Smooth muscle cell (in vitro differentiated cells): ENCODE measurements around the gene MAN2A1. TPM values are rescaled to one million over a fixed set of nuclear protein-coding genes. Genes with fewer than 3 reads are reported as not detected.
A peak's percentile ranks its signal among the peaks of the same experiment; 100 is the strongest.

Experiments
- DNase-seq: peaks from one replicate; lab custom pipeline; 2025; ENCODE audit not compliant: unreplicated experiment; lab: John Stamatoyannopoulos, UW
- H2AFZ ChIP-seq: fragments of 200-600 bp; sonication (generic); 2 replicates; pipeline ENCODE4 v1.6.0; 2016; ENCODE audit warnings: antibody characterized with exemption, low read depth, mild to moderate bottlenecking
- H3F3A ChIP-seq: fragments of 200-600 bp; sonication (generic); 2 replicates; pipeline ENCODE4 v1.6.0; 2017; ENCODE audit warnings: antibody characterized with exemption, low read depth
- H3K27ac ChIP-seq: fragments of 200-600 bp; sonication (generic); 2 replicates; pipeline ENCODE4 v1.5.1; 2016; ENCODE audit warnings: low read depth, mild to moderate bottlenecking
- H3K27me3 ChIP-seq: fragments of 200-600 bp; sonication (generic); 2 replicates; pipeline ENCODE4 v1.6.1; 2016; ENCODE audit warnings: low read depth, mild to moderate bottlenecking
- H3K36me3 ChIP-seq: fragments of 200-600 bp; sonication (generic); 2 replicates; pipeline ENCODE4 v1.5.1; 2016; ENCODE audit warnings: low read depth
- H3K4me1 ChIP-seq: fragments of 200-600 bp; sonication (generic); 2 replicates; pipeline ENCODE4 v1.5.1; 2016; ENCODE audit warnings: low read depth
- H3K4me2 ChIP-seq: fragments of 200-600 bp; sonication (generic); 2 replicates; pipeline ENCODE4 v1.6.0; 2016; ENCODE audit warnings: mild to moderate bottlenecking
- H3K4me3 ChIP-seq: fragments of 200-600 bp; sonication (generic); 2 replicates; pipeline ENCODE4 v1.5.1; 2016; ENCODE audit warnings: mild to moderate bottlenecking
- H3K79me2 ChIP-seq: fragments of 200-600 bp; sonication (generic); 2 replicates; pipeline ENCODE4 v1.6.0; 2016; ENCODE audit warnings: low read depth, mild to moderate bottlenecking
- H3K9ac ChIP-seq: fragments of 200-600 bp; sonication (generic); 2 replicates; pipeline ENCODE4 v1.6.0; 2016; ENCODE audit warnings: low read depth
- H3K9me3 ChIP-seq: fragments of 200-600 bp; sonication (generic); replicated peaks from 2 replicates; pipeline ENCODE4 v1.5.1; 2016; ENCODE audit warnings: low read depth
- H4K20me1 ChIP-seq: fragments of 200-600 bp; sonication (generic); 2 replicates; pipeline ENCODE4 v1.6.0; 2016; ENCODE audit warnings: low read depth
- WGBS: methylation state at CpG from one replicate; pipeline ENCODE4 v1.1.7; 2016; ENCODE audit warnings: low lambda C conversion rate; 5-methylcytosine and 5-hydroxymethylcytosine counted together
- polyA plus RNA-seq: library from polyadenylated mRNA; unstranded; fragments of >200 nt; fragmentation: Nextera tagmentation; extraction: Ambion mirVana; gene quantifications from 2 replicates; pipeline ENCODE4 v1.2.1, GENCODE V29; 2016
- total RNA-seq: library from RNA; depleted of rRNA; stranded (reverse); fragments of >200 nt; gene quantifications from 2 replicates; pipeline ENCODE4 v1.2.3, GENCODE V29; 2014
- TF ChIP-seq, protein P1 (sequence below): fragments of 200-600 bp; sonication (generic); IDR thresholded peaks from 2 replicates; pipeline ENCODE4 v1.5.1; 2017; ENCODE audit warnings: borderline replicate concordance, mild to moderate bottlenecking, antibody characterized with exemption; ENCODE audit not compliant: insufficient read depth, poor library complexity, severe bottlenecking

MAN2A1 gene
- total and polyA plus RNA-seq, 2 experiments from 2014 or later = 20.3 to 112 TPM

DNA sequence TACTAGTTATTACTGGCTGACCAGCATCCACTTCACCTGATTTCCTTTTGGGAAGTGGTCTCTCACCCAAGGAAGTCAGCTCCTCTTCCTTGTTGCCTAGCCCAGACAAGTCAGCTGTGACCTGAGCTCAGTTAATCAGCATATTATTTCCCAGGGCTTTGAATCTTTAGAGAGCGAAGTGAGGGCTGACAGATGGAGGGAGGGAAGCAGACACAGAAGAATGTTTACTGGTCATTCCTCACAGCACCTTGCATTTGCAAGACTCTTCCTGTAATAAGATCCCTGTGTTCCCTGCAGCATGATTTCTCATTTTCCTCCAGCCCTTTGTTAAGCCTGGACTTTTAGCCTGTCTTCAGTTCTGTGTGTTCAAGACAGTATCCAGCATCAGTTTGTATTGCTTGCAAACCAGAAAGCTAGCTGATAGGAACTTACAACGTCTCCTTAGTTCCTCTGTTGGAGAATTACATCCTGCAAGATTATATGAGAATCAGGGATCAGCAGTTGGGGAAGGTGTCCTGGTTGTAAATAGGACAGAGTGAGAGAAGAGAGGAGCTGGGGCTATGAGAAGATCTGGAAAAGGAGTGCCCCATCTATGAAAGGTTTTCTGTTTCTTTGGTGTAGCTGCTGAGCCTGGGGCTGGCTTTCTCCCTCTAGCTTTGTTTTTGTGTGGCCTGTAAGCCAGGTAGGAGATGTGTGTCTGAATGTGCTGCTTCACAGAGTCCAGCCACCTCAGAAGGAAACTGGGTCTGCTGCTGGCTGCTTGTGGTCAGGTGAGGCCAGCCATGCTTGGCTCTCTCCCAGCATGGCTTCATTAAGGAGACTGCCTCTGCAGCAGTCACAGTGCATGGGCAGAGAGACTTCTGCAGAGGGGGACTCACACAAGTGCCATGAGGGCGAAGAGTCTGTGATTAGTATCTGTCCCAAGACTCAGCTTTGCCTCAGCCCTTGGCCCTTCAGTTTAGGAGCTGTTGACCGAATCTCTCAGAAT, 50.3 kb downstream of the MAN2A1 start:
- 43% methylated on average over 4 of the region's 4 CpGs for WGBS
- Histone ChIP-seq H3K9ac (no peak overlapping the region), H3K4me2 (peak overlapping the region; percentile 52), H3K4me3 (no peak overlapping the region), H3K36me3 (no peaks in the 10 kb centered on the region), H3F3A (peaks cover 18% of the 10 kb centered on the region), H3K27ac (peak overlapping the region; percentile 47), H3K4me1 (peaks cover 40% of the 10 kb centered on the region), H2AFZ (no peak overlapping the region), H3K27me3 (no peaks in the 10 kb centered on the region), H3K9me3 (no peaks in the 10 kb centered on the region), H4K20me1 (peaks cover 6% of the 10 kb centered on the region), H3K79me2 (peaks cover 12% of the 10 kb centered on the region)
- TF ChIP-seq, protein P1, sequence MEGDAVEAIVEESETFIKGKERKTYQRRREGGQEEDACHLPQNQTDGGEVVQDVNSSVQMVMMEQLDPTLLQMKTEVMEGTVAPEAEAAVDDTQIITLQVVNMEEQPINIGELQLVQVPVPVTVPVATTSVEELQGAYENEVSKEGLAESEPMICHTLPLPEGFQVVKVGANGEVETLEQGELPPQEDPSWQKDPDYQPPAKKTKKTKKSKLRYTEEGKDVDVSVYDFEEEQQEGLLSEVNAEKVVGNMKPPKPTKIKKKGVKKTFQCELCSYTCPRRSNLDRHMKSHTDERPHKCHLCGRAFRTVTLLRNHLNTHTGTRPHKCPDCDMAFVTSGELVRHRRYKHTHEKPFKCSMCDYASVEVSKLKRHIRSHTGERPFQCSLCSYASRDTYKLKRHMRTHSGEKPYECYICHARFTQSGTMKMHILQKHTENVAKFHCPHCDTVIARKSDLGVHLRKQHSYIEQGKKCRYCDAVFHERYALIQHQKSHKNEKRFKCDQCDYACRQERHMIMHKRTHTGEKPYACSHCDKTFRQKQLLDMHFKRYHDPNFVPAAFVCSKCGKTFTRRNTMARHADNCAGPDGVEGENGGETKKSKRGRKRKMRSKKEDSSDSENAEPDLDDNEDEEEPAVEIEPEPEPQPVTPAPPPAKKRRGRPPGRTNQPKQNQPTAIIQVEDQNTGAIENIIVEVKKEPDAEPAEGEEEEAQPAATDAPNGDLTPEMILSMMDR = no peak
- no peak for DNase-seq

DNA sequence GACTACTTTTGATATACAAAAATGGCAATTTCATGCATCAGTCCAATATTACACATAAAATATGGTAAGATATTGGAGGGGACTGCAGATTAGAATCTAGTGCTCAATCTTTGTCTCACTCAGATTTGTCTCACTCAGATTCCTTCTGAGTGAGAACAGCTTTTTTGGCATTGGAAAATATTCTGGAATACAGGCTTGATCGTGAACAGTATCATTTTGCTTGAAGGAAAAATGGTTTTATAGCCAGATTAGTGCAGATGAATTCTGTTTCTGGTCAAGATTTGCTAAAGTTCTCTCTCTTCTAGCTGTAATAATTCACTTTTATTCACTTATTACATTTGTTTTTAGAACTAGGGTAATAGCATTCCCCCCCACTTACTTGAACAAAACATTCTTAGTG, 51.2 kb downstream of the MAN2A1 start:
- Histone ChIP-seq H2AFZ (no peak overlapping the region), H3F3A (peaks cover 18% of the 10 kb centered on the region), H3K4me1 (peaks cover 40% of the 10 kb centered on the region), H3K79me2 (peaks cover 14% of the 10 kb centered on the region), H4K20me1 (peaks cover 6% of the 10 kb centered on the region), H3K4me2 (no peak overlapping the region), H3K9ac (no peak overlapping the region), H3K4me3 (no peak overlapping the region), H3K36me3 (no peaks in the 10 kb centered on the region), H3K27ac (peak overlapping the region; percentile 33), H3K27me3 (no peaks in the 10 kb centered on the region), H3K9me3 (no peaks in the 10 kb centered on the region)
- TF ChIP-seq, protein P1 = no peak
- WGBS = 91% methylated on average over 1 of the region's 1 CpG
- no peak for DNase-seq

DNA sequence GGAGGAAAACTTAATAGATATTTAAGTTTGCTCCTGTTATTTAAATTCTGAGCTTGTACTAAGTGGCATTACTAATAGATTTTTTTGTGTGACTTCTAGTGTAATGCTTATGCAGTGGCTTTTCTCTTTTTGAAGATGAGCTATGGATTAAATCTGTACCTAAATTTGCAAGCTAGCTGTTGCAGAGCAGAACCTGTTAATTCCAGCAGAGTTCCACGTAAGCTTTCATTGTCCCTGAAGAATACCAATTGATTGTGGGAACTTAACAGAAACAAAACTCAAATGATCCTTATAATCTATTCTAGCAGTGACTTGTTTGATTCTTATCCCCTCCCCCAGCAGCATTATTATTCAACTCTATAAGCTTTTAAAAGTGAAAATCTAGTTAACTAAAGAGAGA, 51.7 kb downstream of the MAN2A1 start:
- no peaks in the 10 kb centered on the region for H3K36me3 ChIP-seq
- H3K4me3 ChIP-seq = no peak overlapping the region
- H3F3A ChIP-seq = peaks cover 18% of the 10 kb centered on the region
- H4K20me1 ChIP-seq = peaks cover 6% of the 10 kb centered on the region
- peak overlapping the region; percentile 33 for H3K27ac ChIP-seq
- no peaks in the 10 kb centered on the region for H3K27me3 ChIP-seq
- H3K79me2 ChIP-seq = peaks cover 17% of the 10 kb centered on the region
- TF ChIP-seq, protein P1 = no peak
- no peak overlapping the region for H3K9ac ChIP-seq
- peaks cover 40% of the 10 kb centered on the region for H3K4me1 ChIP-seq
- no peak for DNase-seq
- H3K4me2 ChIP-seq = no peak overlapping the region
- H2AFZ ChIP-seq = no peak overlapping the region
- H3K9me3 ChIP-seq = no peaks in the 10 kb centered on the region
- 84% methylated on average over 1 of the region's 1 CpG for WGBS
